HFFc6 (cell line): ENCODE measurements around the gene AKAP12. TPM values are rescaled to one million over a fixed set of nuclear protein-coding genes. Genes with fewer than 3 reads are reported as not detected.

Experiments used
- DNase-seq: peaks from one replicate; pipeline ENCODE4 v3.0.0-alpha.2; 2018
- H3K27ac Mint-ChIP-seq: 2 replicates; pipeline ENCODE4 v1.8.0; 2020; ENCODE audit warnings: mild to moderate bottlenecking, mixed read lengths
- H3K27me3 Mint-ChIP-seq: 2 replicates; pipeline ENCODE4 v1.8.0; 2021; ENCODE audit warnings: mild to moderate bottlenecking, moderate library complexity, mixed read lengths; ENCODE audit not compliant: insufficient read depth
- H3K36me3 Mint-ChIP-seq: 2 replicates; pipeline ENCODE4 v1.8.0; 2021; ENCODE audit warnings: low read depth, mixed read lengths
- H3K4me1 Mint-ChIP-seq: 2 replicates; pipeline ENCODE4 v1.8.0; 2020; ENCODE audit warnings: low read depth, mixed read lengths
- H3K4me3 Mint-ChIP-seq: 2 replicates; pipeline ENCODE4 v1.8.0; 2020; ENCODE audit warnings: mild to moderate bottlenecking, moderate library complexity, mixed read lengths
- H3K9me3 Mint-ChIP-seq: 2 replicates; pipeline ENCODE4 v1.8.0; 2020; ENCODE audit warnings: mild to moderate bottlenecking, mixed read lengths
- CTCF ChIP-seq: fragments of 200-600 bp; sonication (generic); IDR thresholded peaks from 2 replicates; pipeline ENCODE4 v1.5.0; 2021; ENCODE audit warnings: antibody characterized with exemption, mild to moderate bottlenecking
- total RNA-seq, 6 experiments: library from RNA; stranded (reverse); fragmentation: NEBNext Ultra II Directional; extraction: Animal tissue kit (Norgen Biotek cat#: 25700); gene quantifications; 2 replicates in 1 of 6; 3 replicates in 5 of 6; pipeline ENCODE4 v1.2.3, GENCODE V29; 2021

AKAP12 gene
- total RNA-seq, 6 experiments from 2014 or later = 3.7 to 8.6 (median 7.0) TPM

- TF ChIP-seq CTCF = no peak
Measured at GRCh38 chr6:151301547-151301946, 61.8 kb downstream of the AKAP12 start.

GRCh38 chr6:151303231-151303630 lies 63.5 kb downstream of the AKAP12 start:
- no peaks in the 10 kb centered on the region for H3K4me1 Mint-ChIP-seq
- no peak overlapping the region for H3K4me3 Mint-ChIP-seq
- H3K36me3 Mint-ChIP-seq = no peaks in the 10 kb centered on the region
- DNase-seq = no peak
- H3K27ac Mint-ChIP-seq = no peak overlapping the region
- H3K27me3 Mint-ChIP-seq = peaks cover 9% of the 10 kb centered on the region
- TF ChIP-seq CTCF = no peak
- H3K9me3 Mint-ChIP-seq = no peaks in the 10 kb centered on the region

More at GRCh38 chr6:151301547-151301946, 61.8 kb downstream of the AKAP12 start:
- Mint-ChIP-seq H3K4me3 (no peak overlapping the region), H3K4me1 (no peaks in the 10 kb centered on the region), H3K27ac (no peak overlapping the region), H3K9me3 (no peaks in the 10 kb centered on the region), H3K36me3 (no peaks in the 10 kb centered on the region), H3K27me3 (peaks cover 6% of the 10 kb centered on the region)
- DNase-seq = no peak

- Mint-ChIP-seq H3K4me3 (no peak overlapping the region), H3K36me3 (no peaks in the 10 kb centered on the region), H3K27ac (no peak overlapping the region), H3K9me3 (no peaks in the 10 kb centered on the region), H3K27me3 (peaks cover 11% of the 10 kb centered on the region), H3K4me1 (no peaks in the 10 kb centered on the region)
- TF ChIP-seq CTCF = no peak
- DNase-seq = no peak
Measured at GRCh38 chr6:151306269-151306783, 66.6 kb downstream of the AKAP12 start.

GRCh38 chr6:151307501-151307900 lies 67.7 kb downstream of the AKAP12 start:
- H3K4me3 Mint-ChIP-seq = no peak overlapping the region
- H3K27me3 Mint-ChIP-seq = peaks cover 6% of the 10 kb centered on the region
- no peak for DNase-seq
- no peaks in the 10 kb centered on the region for H3K9me3 Mint-ChIP-seq
- H3K27ac Mint-ChIP-seq = no peak overlapping the region
- no peak for TF ChIP-seq CTCF
- H3K4me1 Mint-ChIP-seq = no peaks in the 10 kb centered on the region
- H3K36me3 Mint-ChIP-seq = no peaks in the 10 kb centered on the region

GRCh38 chr6:151309619-151310018 lies 69.9 kb downstream of the AKAP12 start:
- Mint-ChIP-seq H3K4me1 (no peaks in the 10 kb centered on the region), H3K9me3 (no peaks in the 10 kb centered on the region), H3K27ac (no peak overlapping the region), H3K4me3 (no peak overlapping the region), H3K36me3 (no peaks in the 10 kb centered on the region), H3K27me3 (peaks cover 6% of the 10 kb centered on the region)
- DNase-seq = no peak
- no peak for TF ChIP-seq CTCF

- Mint-ChIP-seq H3K4me3 (no peak overlapping the region), H3K27ac (no peak overlapping the region), H3K36me3 (no peaks in the 10 kb centered on the region), H3K9me3 (no peaks in the 10 kb centered on the region), H3K4me1 (no peaks in the 10 kb centered on the region), H3K27me3 (peaks cover 5% of the 10 kb centered on the region)
- TF ChIP-seq CTCF = no peak
- DNase-seq = no peak
Measured at GRCh38 chr6:151310279-151310678, 70.5 kb downstream of the AKAP12 start.
